Endometrial microvascular endothelial cells (primary cell): ENCODE measurements around the gene NOTCH4. TPM values are rescaled to one million over a fixed set of nuclear protein-coding genes. Genes with fewer than 3 reads are reported as not detected.
"Not testable (repeated sequence)": the region's sequence is repeated elsewhere in the genome, so short reads cannot be mapped to it uniquely, and the experiment has no call there.

ENCODE experiments used
- in situ Hi-C: cut with HindIII; loops from 2 replicates; pipeline ENCODE4 v1.10.0; 2017; ENCODE audit warnings: low sequenced_read_pairs, low pct_unique_long_range_greater_than_20kb; ENCODE audit errors: inconsistent ontology term
- total RNA-seq: library from RNA; depleted of rRNA; stranded (reverse); fragments of >200 nt; gene quantifications from one replicate; pipeline ENCODE4 v1.2.3, GENCODE V29; 2015; ENCODE audit errors: inconsistent ontology term

NOTCH4 gene
- total RNA-seq, 1 donor from 2014 or later: 101 TPM

DNA sequence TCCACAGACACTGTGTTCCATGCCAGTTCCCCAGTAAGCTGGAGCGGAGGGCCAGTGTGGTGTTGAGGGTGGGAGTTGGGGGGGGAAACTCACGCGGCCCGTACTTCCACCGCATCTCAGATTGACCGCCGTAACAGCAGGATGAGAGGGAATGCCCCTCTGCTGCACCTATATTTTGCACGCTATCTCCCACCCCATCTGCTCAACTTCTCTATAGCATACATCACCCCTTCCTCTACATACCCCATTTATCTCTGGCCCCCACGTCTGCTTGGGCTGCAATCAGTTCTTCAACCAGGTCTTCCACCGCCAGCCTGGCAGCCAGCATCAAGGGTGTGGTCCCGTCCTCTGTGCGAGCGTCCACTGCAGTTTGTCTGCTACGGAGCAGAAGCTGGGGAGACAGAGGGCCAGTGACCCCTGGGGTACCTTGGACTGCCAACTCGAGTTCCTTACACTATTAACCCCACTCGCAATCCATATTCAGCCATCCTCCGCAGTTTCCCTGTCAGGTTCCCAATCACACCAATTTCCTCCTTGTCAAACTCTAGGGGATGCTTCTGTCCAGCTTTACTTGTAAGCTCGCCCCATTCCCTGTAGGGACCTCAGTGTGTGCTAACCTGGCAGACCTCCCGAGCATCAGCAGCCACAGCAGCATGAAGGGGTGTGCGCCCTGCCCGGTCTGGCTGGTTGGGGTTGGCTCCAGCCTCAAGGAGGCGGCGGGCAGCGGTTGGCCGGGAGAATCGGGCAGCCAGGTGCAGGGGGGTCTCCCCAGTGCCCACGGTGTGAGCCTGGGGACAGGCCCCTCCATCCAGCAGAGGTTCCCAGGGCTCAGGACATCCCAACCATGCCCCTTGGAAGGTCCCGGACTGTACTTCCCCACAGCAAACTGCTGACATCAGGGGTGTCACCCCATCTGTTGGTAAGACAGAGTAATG is 26.9 kb downstream of the NOTCH4 start:
- in situ Hi-C loops: no loop called here

GRCh38 chr6:32195902-32196681 is 27.8 kb downstream of the NOTCH4 start:
- in situ Hi-C loops: no loop called here

DNA sequence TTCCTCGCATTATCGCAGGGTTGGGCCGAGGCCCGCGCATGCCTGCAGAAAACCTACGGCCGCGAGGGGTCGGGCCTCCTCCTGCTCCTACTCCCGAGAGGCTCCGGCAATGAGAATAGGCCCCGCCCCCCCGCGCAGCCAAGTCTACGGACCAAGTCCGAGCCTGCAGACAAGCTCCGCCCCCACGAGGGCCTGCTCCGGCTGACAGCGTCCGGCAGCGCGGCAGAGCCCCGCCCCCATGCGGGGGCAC is 28.3 kb downstream of the NOTCH4 start:
- in situ Hi-C loops: no loop called here

DNA sequence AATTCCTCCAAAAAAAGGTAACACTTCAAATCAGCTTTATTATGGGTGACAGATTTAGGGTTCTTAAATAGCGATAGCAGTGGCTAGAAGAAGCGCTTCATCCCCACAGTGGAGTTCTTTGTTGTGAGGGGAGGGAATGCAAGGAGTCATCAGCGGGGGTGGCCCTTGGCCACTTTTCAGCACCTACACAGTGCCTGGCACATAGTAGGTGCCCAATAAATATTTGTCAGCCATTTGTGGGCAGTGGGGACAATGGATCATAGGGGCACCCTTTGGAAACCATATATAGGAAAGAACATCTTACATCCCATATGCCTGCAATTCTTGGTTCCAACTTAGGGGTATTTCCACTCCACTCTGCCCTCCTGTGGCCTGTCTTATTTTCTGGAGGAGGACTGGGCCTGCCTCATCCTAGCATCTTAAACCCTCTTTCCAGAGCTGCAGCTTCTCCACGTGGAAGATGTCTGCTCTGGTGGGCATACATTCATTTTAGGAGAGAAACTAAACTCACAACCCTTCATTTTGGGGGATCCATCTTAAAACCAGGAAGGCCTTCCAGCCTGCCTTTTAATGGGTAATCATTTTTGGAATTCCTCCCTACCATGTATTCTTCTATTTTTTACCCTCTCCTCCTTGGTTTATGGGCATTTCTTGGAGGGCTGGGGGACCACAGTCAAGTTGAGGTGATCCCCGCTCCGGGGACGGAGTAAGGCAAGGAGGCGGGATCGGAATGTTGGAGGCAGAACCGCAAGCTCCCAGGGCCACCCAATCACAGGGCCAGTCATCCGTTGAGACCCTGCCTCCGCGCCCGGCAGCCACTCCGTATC is 28.8 kb downstream of the NOTCH4 start:
- in situ Hi-C loops: no loop called here

- in situ Hi-C loops: no loop called here
These were observed 29.5 kb downstream of the NOTCH4 start for GRCh38 chr6:32194388-32194787.

GRCh38 chr6:32193096-32193495 is 30.8 kb downstream of the NOTCH4 start:
- in situ Hi-C loops: not testable (repeated sequence)

- in situ Hi-C loops: no loop called here
These were observed 31.2 kb downstream of the NOTCH4 start, which contains the start of gene GPSM3 for GRCh38 chr6:32192608-32193039. GPSM3 (minus strand) TSS chr6:32192643; CDS start chr6:32192513, 130 bp downstream.

DNA sequence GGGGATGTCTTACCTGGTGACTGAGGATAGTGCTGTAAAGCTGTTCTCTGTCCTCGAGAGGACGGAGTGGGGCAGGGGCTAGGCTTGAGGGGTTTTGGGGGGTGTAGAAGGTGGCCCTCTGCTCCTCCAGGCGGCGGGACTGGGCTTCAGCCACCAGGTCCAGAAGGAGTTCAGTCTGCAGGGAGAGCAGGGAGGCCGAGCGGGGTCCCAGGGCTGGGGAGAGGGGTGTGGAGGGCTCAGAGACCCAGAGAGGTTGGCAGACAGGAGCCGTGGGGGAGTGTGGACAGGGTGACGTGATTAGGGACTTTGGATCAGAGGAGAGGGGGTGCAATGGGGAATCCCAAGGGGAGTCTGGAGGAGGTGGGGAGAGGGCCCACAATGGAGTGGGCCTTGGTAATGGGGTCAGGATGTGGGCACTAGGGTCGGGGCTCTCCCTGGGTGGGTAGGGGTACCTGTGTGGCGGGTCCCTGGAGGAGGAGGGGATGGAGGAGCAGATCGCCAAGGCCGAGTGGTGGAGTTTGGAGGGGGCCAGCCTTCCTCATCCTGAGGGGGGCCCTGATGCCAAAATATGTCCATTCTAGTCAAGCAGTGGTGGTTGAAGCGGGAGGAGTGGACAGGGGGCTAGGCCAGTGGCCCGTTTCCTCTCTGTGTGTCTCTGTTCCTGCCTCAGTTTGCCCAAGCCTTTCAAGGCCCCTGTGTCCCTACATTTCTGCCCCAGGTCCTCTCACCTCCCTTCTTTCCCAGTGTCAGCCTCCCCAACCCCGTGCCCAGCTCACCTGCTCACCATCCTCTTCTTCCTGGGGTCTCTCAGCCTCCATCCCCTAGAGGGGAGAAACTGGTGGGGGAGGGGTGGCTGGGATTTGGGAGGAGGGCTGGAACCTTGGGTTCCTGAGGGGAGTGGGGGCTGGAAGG is 31.9 kb downstream of the NOTCH4 start:
- in situ Hi-C loops: no loop called here

DNA sequence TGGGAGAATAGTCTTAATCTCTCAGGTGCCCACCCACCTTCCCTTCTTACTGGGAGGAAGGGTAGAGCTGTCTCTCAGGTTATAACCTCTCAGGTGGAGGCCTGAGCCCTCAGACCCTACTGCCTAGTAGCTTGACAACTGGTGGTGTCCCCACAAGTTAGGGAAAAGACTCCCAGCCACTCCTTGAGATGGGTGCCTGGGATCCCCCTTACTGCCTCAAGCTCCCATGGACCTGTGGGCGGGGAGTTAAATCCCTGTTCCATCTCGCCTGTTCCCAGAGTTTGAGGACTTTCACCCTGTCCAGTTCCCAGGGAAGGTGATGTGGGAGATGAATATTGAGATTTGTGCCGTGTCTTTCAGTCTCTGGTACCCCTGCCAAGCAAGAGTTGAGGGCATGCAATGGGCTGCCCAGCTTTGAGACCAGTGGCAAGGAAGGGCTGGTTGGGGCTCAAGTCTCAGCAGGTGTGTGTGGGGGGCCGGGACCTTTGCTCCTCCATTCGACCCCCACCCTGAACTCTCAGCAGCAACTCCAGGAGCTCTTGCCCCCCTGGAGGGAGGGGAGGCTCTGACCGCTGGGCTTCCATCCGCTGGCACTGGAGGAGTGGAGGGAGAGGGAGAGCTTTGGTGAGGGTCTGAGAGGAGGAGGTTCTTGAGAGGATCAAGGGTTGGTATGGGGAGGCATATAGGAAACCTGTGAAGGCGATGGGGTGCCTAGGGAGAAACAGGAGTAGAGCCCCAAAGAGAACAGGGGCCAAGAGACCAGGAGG is 32.8 kb downstream of the NOTCH4 start:
- in situ Hi-C loops: no loop called here

- in situ Hi-C loops: no loop called here
These were observed 33.6 kb downstream of the NOTCH4 start, which contains the start of gene PBX2 for GRCh38 chr6:32190054-32190851. PBX2 (minus strand) TSS chr6:32190202; CDS start chr6:32189915, 287 bp downstream.

DNA sequence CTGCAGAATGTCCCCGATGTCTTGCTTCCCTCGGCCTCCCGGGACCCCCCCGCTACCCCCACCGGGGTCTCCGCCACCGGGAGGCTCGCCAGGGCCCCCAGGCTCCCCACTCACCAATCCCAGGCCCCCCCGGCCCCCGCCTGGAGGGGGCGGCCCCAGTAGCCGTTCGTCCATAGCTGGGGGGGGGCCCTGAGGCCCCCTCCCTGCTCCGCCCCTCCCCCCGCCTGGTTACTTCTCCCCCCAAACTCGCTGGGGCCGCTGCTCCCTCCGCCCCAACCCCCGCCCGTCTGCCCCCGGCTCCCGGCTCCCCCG is 34.2 kb downstream of the NOTCH4 start:
- in situ Hi-C loops: no loop called here

DNA sequence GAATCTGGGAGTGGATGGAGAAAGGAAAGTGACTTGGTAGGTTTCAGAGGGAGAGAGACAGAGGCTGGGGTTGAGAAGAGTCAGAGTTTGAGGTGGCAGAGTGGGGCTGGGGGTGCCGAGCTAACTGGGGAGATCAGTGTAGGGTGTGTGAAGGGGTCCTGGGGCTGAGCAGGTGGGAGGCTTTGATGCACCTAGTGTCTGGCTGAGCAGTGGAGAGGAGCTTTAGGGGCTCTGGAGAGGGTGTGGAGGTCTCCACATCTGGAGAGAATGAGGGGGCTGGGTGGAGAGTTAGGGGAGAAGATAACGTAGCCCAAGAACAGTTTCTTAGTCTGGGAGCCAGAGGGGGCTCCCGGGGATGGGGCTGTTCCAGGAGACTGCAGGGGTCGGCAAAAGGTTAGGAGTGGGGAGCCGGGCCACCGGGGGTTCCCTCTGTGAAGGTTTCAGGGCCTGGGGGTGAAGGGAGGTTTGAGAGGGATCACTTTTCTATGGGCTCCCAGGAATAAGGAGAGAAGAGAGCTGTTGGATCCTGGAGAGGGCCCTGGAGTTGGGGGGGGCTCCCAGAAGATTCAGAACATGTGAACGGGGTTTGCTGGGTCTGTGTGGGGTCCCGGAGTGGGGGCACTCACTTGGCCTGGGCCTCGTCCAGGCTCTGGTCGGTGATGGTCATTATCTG is 34.7 kb downstream of the NOTCH4 start:
- in situ Hi-C loops: no loop called here

- in situ Hi-C loops: no loop called here
These were observed 35.3 kb downstream of the NOTCH4 start for GRCh38 chr6:32188381-32189068.

- in situ Hi-C loops: not testable (repeated sequence)
These were observed 36.0 kb downstream of the NOTCH4 start for GRCh38 chr6:32187725-32188380.

DNA sequence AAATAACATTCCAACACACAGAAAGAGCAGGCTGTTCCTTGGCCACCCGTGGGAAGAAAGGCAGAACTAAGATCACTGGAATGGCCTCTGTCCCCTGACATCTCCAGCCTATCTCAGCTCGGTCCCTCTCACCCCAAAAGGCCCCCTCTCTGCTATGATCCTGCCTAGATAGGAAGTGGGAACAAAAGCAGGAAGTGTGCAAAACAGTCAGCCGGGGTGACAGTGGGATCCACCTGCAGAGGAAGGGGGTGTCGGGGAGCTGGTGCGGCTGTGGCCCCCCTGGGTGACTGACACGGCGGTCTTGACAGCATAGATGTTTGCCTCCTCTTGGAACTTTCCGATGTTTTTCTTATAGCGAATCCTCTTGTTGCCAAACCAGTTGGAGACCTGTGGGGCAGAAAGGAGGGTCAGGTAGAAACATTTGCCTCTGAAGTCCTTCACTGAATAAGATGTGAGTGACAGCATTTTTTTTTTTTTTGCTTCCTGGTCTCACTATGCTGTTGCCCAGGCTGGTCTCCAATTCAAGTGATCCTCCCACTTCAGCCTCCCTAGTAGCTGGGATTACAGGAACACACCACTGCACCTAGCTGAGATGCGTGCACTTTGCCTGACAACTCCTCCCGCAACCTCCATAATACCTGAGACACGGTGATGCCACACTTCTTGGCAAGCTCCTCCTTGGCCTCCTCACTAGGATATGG is 36.7 kb downstream of the NOTCH4 start:
- in situ Hi-C loops: no loop called here
